K562 (cell line): Measurements from ENCODE around the gene VIPR2. TPM values are rescaled to one million over a fixed set of nuclear protein-coding genes. Genes with fewer than 3 reads are reported as not detected.
A peak's percentile ranks its signal among the peaks of the same experiment; 100 is the strongest.

Experiments
- CTCF ChIP-seq, 3 experiments: IDR thresholded peaks in 2 of 3; conservative IDR thresholded peaks in 1 of 3; 2 replicates each; pipeline ENCODE4 v1.5.1; 2011 to 2012; ENCODE audit warnings: low read length in 3 of 3, mild to moderate bottlenecking in 3 of 3, control low read depth in 2 of 3, improper control_type of control experiment in 1 of 3, inconsistent platforms in 1 of 3, low read depth in 1 of 3, mixed read lengths in 1 of 3, moderate library complexity in 1 of 3; ENCODE audit not compliant: insufficient read depth in 2 of 3
- ELF2 ChIP-seq: fragments of 250-450 bp; sonication (Bioruptor Pico); IDR thresholded peaks from 2 replicates; pipeline ENCODE4 v1.5.0; 2021; ENCODE audit warnings: mild to moderate bottlenecking
- FOS ChIP-seq: IDR thresholded peaks from 3 replicates; pipeline ENCODE4 v1.6.1; 2011; ENCODE audit not compliant: insufficient read length; ENCODE audit errors: extremely low read depth
- HLTF ChIP-seq: fragments of 450-650 bp; IDR thresholded peaks from 2 replicates; pipeline ENCODE4 v1.6.1; 2016
- JUND ChIP-seq, 2 experiments: IDR thresholded peaks; 2 replicates in 1 of 2; 3 replicates in 1 of 2; pipeline ENCODE4 v1.6.1; 2011; ENCODE audit warnings: borderline replicate concordance in 2 of 2, low read depth in 2 of 2, low read length in 2 of 2, improper control_type of control experiment in 1 of 2, missing biosample characterization in 1 of 2, missing genetic modification characterization in 1 of 2, missing genetic modification reagents in 1 of 2
- MAFK ChIP-seq: IDR thresholded peaks from 2 replicates; pipeline ENCODE4 v1.6.1; 2011; ENCODE audit warnings: low read length, improper control_type of control experiment
- NFE2 ChIP-seq: IDR thresholded peaks from 2 replicates; pipeline ENCODE4 v1.6.1; 2014; ENCODE audit warnings: antibody characterized with exemption, low read depth
- PML ChIP-seq: IDR thresholded peaks from 2 replicates; pipeline ENCODE4 v1.6.1; 2012; ENCODE audit warnings: low read length, inconsistent platforms
- SIX5 ChIP-seq, 2 experiments: IDR thresholded peaks; 2 replicates each; pipeline ENCODE4 v1.6.1; 2011; ENCODE audit warnings: low read length in 2 of 2, borderline replicate concordance in 1 of 2, low read depth in 1 of 2, mild to moderate bottlenecking in 1 of 2, moderate library complexity in 1 of 2; ENCODE audit not compliant: insufficient read depth in 1 of 2
- XRCC3 ChIP-seq: fragments of 450-650 bp; IDR thresholded peaks from 2 replicates; pipeline ENCODE4 v1.6.1; 2017; ENCODE audit warnings: mild to moderate bottlenecking, moderate library complexity
- ZBTB43 ChIP-seq: sonication (generic); formaldehyde crosslinking; IDR thresholded peaks from 2 replicates; pipeline ENCODE4 v1.8.0; 2023; ENCODE audit warnings: mild to moderate bottlenecking, missing genetic modification reagents
- ZBTB7A ChIP-seq: IDR thresholded peaks from 2 replicates; pipeline ENCODE4 v1.6.1; 2011; ENCODE audit warnings: low read depth, mild to moderate bottlenecking, low read length, moderate library complexity, borderline replicate concordance; ENCODE audit not compliant: control insufficient read depth
- ZFP36 ChIP-seq: fragments of 150-350 bp; IDR thresholded peaks from 2 replicates; pipeline ENCODE4 v1.6.1; 2018; ENCODE audit warnings: low read length, low read depth; ENCODE audit not compliant: partially characterized antibody
- ZFX ChIP-seq: sonication (generic); formaldehyde crosslinking; IDR thresholded peaks from 2 replicates; pipeline ENCODE4 v1.8.0; 2022; ENCODE audit warnings: mild to moderate bottlenecking, missing genetic modification reagents, moderate library complexity
- polyA plus RNA-seq, 8 experiments: library from polyadenylated mRNA; depleted of rRNA in 4 of 8; stranded (reverse) in 5 of 8; unstranded in 3 of 8; fragments of >200 nt; fragmentation: Nextera tagmentation in 2 of 8; fragmentation: Illumina TruSeq in 1 of 8; extraction: Ambion mirVana in 2 of 8; extraction: Trizol in 1 of 8; gene quantifications; 2 replicates each; pipeline versions ENCODE4 v1.2.1 to v1.2.3, GENCODE V29; 2011 to 2014; ENCODE audit warnings: inconsistent platforms in 1 of 8, missing spikeins in 1 of 8
- total RNA-seq, 7 experiments: library from RNA; depleted of rRNA in 6 of 7; stranded (reverse); fragments of >200 nt in 6 of 7; fragmentation: Illumina TruSeq in 2 of 7; extraction: Trizol in 2 of 7; gene quantifications; 2 replicates each; pipeline versions ENCODE4 v1.2.1 to v1.2.3, GENCODE V29; 2011 to 2021; ENCODE audit warnings: low replicate concordance in 1 of 7

VIPR2 gene
- total and polyA plus RNA-seq, 9 of the 15 experiments (the other 6 are each of a cell fraction or from before 2014, with no cell fraction given) = 0.04 TPM; not detected in 8

- TF ChIP-seq ELF2 (CRISPR knock-in tag) (no peak), ZFX (CRISPR knock-in tag) (no peak), PML (no peak), CTCF (IDR thresholded peaks at IDR 0.05 in 2 of 3, conservative IDR thresholded peaks at IDR 0.05 in 1 of 3; ENCODE audit: insufficient read depth in 2 of 3, low read depth in 1 of 3, low read length in 3 of 3) (peak in 2 of 3 experiments; percentile 26 to 44; a peak in 2 of 6 replicates), NFE2 (peak; percentile 58), ZBTB7A (no peak), XRCC3 (no peak), FOS (no peak), MAFK (peak; percentile 92), ZFP36 (peak; percentile 21), SIX5 (IDR thresholded peaks at IDR 0.05; ENCODE audit: borderline replicate concordance in 1 of 2, insufficient read depth in 1 of 2, low read depth in 1 of 2, low read length in 2 of 2) (no peak), ZBTB43 (CRISPR knock-in tag) (no peak), JUND (IDR thresholded peaks at IDR 0.05; ENCODE audit: borderline replicate concordance, low read depth, low read length) (0 out of 2 replicates have a peak, but pooled peaks have one; percentile 16), JUND (tag; IDR thresholded peaks at IDR 0.05; ENCODE audit: borderline replicate concordance, low read depth, low read length) (no peak), HLTF (no peak)
Observed at GRCh38 chr7:159192013-159192412, 47.3 kb upstream of the VIPR2 start (continued).
